GM12864 (cell line): ENCODE results near the gene CYB561.

Source experiments
- DNase-seq: peaks from one replicate; pipeline ENCODE4 v3.0.0-alpha.2; 2011; ENCODE audit warnings: low read depth
- H3K4me3 ChIP-seq: 2 replicates; pipeline ENCODE4 v1.5.1; 2011; ENCODE audit warnings: mild to moderate bottlenecking, low read depth, low read length, control low read depth
- TF ChIP-seq, protein P1 (sequence below): IDR thresholded peaks from 2 replicates; pipeline ENCODE4 v1.5.1; 2011; ENCODE audit warnings: low read depth, mild to moderate bottlenecking, moderate library complexity, low read length, control low read depth, inconsistent platforms; ENCODE audit errors: missing control alignments

The CYB561 gene

DNA sequence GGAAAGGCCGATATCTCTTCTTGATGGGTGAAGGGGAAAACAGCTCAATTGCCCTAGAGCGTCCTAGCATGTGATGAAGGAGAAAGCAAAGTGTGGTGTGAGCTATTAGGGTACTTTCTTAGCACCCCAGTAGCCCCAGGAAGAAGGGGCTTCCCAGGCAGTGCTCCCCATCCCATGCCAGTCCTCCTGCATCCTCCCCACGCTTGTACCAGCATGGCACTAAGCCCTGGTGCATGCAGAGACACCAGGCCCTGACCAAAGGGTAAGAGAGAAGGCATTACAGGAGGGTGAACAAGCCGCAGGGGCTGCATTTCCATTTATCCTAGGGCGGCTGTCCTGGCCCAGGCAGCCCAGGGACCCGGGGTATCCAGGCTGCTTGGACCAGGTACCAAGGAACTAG lies 3.1 kb downstream of the CYB561 start:
- DNase-seq = no peak
- TF ChIP-seq, protein P1, sequence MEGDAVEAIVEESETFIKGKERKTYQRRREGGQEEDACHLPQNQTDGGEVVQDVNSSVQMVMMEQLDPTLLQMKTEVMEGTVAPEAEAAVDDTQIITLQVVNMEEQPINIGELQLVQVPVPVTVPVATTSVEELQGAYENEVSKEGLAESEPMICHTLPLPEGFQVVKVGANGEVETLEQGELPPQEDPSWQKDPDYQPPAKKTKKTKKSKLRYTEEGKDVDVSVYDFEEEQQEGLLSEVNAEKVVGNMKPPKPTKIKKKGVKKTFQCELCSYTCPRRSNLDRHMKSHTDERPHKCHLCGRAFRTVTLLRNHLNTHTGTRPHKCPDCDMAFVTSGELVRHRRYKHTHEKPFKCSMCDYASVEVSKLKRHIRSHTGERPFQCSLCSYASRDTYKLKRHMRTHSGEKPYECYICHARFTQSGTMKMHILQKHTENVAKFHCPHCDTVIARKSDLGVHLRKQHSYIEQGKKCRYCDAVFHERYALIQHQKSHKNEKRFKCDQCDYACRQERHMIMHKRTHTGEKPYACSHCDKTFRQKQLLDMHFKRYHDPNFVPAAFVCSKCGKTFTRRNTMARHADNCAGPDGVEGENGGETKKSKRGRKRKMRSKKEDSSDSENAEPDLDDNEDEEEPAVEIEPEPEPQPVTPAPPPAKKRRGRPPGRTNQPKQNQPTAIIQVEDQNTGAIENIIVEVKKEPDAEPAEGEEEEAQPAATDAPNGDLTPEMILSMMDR = no peak
- no peak overlapping the region for H3K4me3 ChIP-seq

DNA sequence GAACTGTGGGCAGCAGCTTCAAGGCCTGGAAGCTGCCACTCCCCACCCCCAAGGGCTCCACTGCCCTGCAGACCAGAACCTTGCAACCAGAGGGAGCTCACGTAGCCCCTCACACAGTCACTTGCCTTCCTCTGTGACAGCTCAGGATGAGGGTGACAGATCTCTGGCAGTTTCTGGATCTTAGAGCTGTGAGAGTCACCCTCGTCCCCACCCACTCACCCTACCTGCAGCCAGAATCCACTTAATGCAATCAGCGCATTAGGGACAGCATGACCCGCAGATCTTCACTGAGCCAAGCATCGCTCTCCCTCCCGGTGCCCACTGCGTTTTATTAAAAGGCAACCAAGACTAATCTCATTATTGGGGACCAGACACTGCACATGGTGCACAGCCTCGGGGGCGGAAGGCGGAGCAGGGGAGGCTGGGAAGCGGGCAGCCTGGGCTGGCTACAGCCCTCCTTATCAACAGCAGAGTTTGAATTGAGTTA lies 3.5 kb downstream of the CYB561 start:
- no peak overlapping the region for H3K4me3 ChIP-seq
- TF ChIP-seq, protein P1 = peak; percentile 15
- DNase-seq = no peak

DNA sequence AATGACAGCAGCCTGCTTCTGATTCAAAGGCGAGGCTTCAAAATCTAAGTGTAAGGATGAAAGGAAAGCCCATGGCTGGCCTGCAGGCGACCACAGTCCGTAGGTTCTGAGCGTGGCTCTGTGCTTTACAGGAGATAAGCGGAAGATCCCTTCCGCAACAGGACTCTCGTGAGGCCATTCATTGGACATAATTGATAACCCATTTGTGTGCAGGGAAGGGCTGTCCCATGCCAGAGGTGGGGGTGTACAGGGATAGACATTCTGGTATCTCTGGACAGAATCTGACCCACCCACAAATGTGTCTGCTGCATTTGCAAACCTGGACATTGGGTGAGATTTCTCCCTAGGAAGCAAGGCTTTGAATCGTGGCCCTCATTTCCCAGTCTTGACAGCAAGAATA lies 4.0 kb downstream of the CYB561 start:
- H3K4me3 ChIP-seq = no peak overlapping the region
- DNase-seq = no peak
- TF ChIP-seq, protein P1 = no peak

DNA sequence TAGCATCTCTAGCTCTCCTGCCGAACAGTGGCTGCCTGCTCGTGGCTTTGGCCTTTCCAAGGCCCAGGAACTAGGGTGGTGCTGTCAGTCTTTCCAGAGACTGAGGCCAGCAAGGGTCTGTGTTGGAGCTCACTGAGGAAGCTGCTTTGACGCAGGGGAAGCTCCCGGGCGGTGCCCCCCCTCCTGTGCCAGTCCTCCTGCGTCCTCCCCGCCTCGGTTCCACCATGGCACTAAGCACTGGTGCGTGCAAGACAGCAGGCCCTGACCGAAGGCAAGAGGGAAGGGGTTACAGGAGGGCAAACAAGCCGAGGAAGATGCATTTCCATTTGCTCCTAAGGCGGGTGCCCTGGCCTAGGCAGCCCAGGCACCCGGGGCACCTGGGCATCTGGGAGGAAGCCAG lies 4.5 kb downstream of the CYB561 start:
- DNase-seq = no peak
- TF ChIP-seq, protein P1 = no peak
- H3K4me3 ChIP-seq = no peak overlapping the region

DNA sequence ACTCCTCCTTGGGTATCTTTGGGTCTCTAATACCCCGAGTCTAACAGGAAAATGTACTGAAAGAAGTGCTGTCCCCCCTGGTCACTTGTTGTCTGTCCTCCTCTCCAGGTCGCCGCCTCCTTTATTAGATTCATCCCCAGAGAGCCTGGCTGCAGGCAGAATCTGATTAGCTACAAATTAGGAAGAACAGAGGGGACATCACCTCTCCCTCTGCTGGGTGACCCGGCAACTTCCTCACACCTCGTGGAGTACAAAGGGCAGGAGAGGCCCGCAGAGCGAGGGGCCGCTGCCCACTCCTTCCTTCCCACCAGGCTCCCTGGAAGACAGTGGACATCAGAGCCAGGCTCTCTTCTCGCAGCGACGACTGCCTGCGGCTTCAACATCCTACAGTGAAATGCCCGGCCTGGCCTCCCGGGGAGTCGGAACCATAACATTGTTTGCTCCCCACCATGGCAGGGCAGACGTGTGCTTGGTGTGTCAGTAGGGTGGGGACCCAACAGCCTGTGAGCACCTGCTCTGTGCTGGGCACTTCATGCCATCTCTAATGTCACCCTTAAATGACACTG lies 5.3 kb downstream of the CYB561 start:
- H3K4me3 ChIP-seq = no peak overlapping the region
- no peak for DNase-seq

DNA sequence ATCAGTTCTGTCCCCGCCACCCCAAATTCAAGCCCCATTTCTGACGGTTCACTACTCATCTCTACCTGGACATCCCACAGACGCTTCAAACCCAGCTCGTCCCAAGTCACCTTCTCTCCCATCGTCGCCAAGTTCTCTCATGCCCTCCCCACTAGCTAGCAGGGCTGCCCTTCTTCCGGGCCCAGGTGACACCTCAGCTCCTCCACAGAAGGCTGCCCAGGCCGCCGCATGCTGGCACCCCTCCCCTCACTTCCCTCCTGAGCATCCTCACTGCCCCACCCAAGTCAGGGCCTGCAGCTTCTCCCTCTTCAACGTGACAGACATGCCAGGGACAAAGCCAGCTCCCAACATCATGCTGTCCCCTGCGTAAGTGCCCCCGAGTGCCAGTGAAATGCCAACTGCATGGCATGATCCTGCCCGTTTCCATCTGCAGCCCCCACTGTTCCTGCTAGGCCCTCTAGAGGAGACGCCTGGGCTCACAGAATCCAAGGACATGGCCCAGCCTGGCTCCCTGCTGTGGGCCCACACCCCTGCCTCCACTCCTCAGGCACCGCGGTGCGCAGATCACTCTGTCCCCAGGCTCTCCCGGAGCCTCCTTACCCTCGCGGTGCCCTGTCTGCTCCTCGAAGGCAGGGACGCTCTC lies 5.9 kb downstream of the CYB561 start:
- TF ChIP-seq, protein P1 = no peak
- no peak for DNase-seq
- H3K4me3 ChIP-seq = no peak overlapping the region

More for the DNA sequence above, 5.3 kb downstream of the CYB561 start:
- TF ChIP-seq, protein P1 = no peak

DNA sequence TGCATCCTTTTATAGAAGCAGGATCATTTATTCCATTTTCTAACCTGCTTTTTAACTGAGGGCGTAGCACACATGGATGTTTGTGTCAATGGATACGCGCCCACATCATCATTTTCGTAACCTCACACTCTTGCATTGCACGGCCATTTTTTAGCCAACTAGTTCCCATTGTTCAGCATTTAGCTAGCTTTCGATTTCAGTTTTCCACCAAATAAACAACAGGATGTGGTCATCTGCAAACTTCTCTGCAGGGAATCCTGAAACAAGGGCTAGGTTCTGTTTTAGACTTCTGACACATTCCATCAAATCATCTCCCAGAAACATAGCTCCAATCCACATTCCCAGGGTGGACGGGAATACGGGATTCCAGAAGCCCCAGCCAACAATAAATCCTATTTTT lies 6.4 kb downstream of the CYB561 start:
- DNase-seq = no peak
- H3K4me3 ChIP-seq = no peak overlapping the region
- TF ChIP-seq, protein P1 = no peak
